Endothelial cell of umbilical vein (primary cell): ENCODE data around the gene ATP2C2. TPM values are rescaled to one million over a fixed set of nuclear protein-coding genes. Genes with fewer than 3 reads are reported as not detected.

Source experiments
- BruUV-seq: library from RNA; stranded (reverse); fragments of 400-500 nt; replicated peaks from 2 replicates; lab custom pipeline; 2021; lab: Mats Ljungman, UMichigan
- CTCF ChIA-PET: fragments of 300-600, 350-600 bp; sonication (Branson Sonifier 250); formaldehyde crosslinking; loops from one replicate; lab custom pipeline; 2021; ENCODE audit warnings: antibody characterized with exemption, inconsistent platforms; lab: Charles Lee
- POLR2A ChIA-PET: fragments of 300-600, 350-600 bp; sonication (Branson Sonifier 250); formaldehyde crosslinking; loops from one replicate; lab custom pipeline; 2021; ENCODE audit warnings: antibody characterized with exemption, inconsistent platforms; lab: Charles Lee
- DNase-seq: peaks from one replicate; pipeline ENCODE4 v3.0.0-alpha.2; 2011; ENCODE audit warnings: low read depth, low spot score
- FAIRE-seq: peaks from 2 replicates; lab custom pipeline; 2011; peaks lifted over from hg19 to GRCh38; lab: Jason Lieb, UNC
- H2AFZ ChIP-seq: 2 replicates; pipeline ENCODE4 v1.6.0; 2012; ENCODE audit warnings: low read depth, low read length, control low read depth, inconsistent platforms
- H3K27ac ChIP-seq: 2 replicates; pipeline ENCODE4 v1.5.1; 2011; ENCODE audit warnings: low read depth, mild to moderate bottlenecking, control low read depth, low read length, moderate library complexity; ENCODE audit not compliant: insufficient read depth
- H3K27me3 ChIP-seq, 2 experiments: 2 replicates each; pipeline versions ENCODE4 v1.6.0 to v1.6.1; 2011; ENCODE audit warnings: low read length in 2 of 2, mixed read lengths in 1 of 2; ENCODE audit not compliant: control insufficient read depth in 2 of 2, insufficient read depth in 2 of 2
- H3K36me3 ChIP-seq, 2 experiments: 2 replicates in 1 of 2; 3 replicates in 1 of 2; pipeline ENCODE4 v1.5.1; 2011; ENCODE audit warnings: low read length in 2 of 2, mild to moderate bottlenecking in 1 of 2, moderate library complexity in 1 of 2; ENCODE audit not compliant: control insufficient read depth in 2 of 2, insufficient read depth in 2 of 2; ENCODE audit errors: extremely low read depth in 1 of 2
- H3K4me1 ChIP-seq: 3 replicates; pipeline ENCODE4 v1.5.1; 2011; ENCODE audit warnings: mild to moderate bottlenecking, low read length; ENCODE audit not compliant: control insufficient read depth, insufficient read depth; ENCODE audit errors: extremely low read depth
- H3K4me2 ChIP-seq: 2 replicates; pipeline ENCODE4 v1.6.1; 2011; ENCODE audit warnings: low read length, control low read depth, mixed read lengths; ENCODE audit not compliant: insufficient read depth
- H3K4me3 ChIP-seq, 3 experiments: fragments of 200-600 bp in 1 of 3; sonication (generic), shearing (Covaris generic) in 1 of 3; replicated peaks in 1 of 3; 2 replicates each; pipeline ENCODE4 v1.5.1; 2011 to 2016; ENCODE audit warnings: control low read depth in 3 of 3, low read length in 3 of 3, mild to moderate bottlenecking in 2 of 3, inconsistent platforms in 1 of 3, low read depth in 1 of 3, moderate library complexity in 1 of 3; ENCODE audit not compliant: insufficient read depth in 1 of 3
- H3K79me2 ChIP-seq: 2 replicates; pipeline ENCODE4 v1.6.0; 2012; ENCODE audit warnings: low read length, inconsistent platforms; ENCODE audit not compliant: control insufficient read depth, insufficient read depth
- H3K9ac ChIP-seq: replicated peaks from 2 replicates; pipeline ENCODE3; 2011; ENCODE audit warnings: low read length, control low read depth; ENCODE audit not compliant: insufficient read depth; ENCODE audit errors: extremely low read depth
- H3K9me1 ChIP-seq: replicated peaks from 3 replicates; pipeline ENCODE4 v1.6.0; 2011; ENCODE audit warnings: mild to moderate bottlenecking, low read length; ENCODE audit not compliant: control insufficient read depth, insufficient read depth; ENCODE audit errors: extremely low read depth
- H3K9me3 ChIP-seq: replicated peaks from 2 replicates; pipeline ENCODE4 v1.5.1; 2012; ENCODE audit warnings: low read length, inconsistent platforms; ENCODE audit not compliant: control insufficient read depth, insufficient read depth
- H4K20me1 ChIP-seq: replicated peaks from 2 replicates; pipeline ENCODE3; 2011; ENCODE audit warnings: mild to moderate bottlenecking, low read length; ENCODE audit not compliant: control insufficient read depth, insufficient read depth; ENCODE audit errors: extremely low read depth
- EZH2 ChIP-seq: IDR thresholded peaks from 2 replicates; pipeline ENCODE4 v1.6.1; 2012; ENCODE audit warnings: borderline replicate concordance, low read depth, mild to moderate bottlenecking, moderate library complexity, low read length, inconsistent platforms; ENCODE audit not compliant: severe bottlenecking
- FOS ChIP-seq: IDR thresholded peaks from 2 replicates; pipeline ENCODE4 v1.6.1; 2011; ENCODE audit warnings: mild to moderate bottlenecking, low read length, moderate library complexity, borderline replicate concordance; ENCODE audit not compliant: insufficient read depth
- GATA2 ChIP-seq: IDR thresholded peaks from 2 replicates; pipeline ENCODE4 v1.7.0; 2011; ENCODE audit warnings: low read depth, mild to moderate bottlenecking, moderate library complexity, mixed read lengths, low read length; ENCODE audit not compliant: insufficient read length, insufficient read depth
- JUN ChIP-seq: IDR thresholded peaks from 2 replicates; pipeline ENCODE4 v1.6.1; 2011; ENCODE audit warnings: borderline replicate concordance, low read depth; ENCODE audit not compliant: insufficient read length, insufficient read depth
- MAX ChIP-seq: IDR thresholded peaks from 2 replicates; pipeline ENCODE4 v1.6.1; 2011; ENCODE audit not compliant: insufficient read depth, insufficient read length
- MYC ChIP-seq: IDR thresholded peaks from one replicate; pipeline ENCODE4 v1.6.1; 2011; ENCODE audit warnings: mild to moderate bottlenecking, low read depth, low read length
- POLR2A ChIP-seq: IDR thresholded peaks from 2 replicates; pipeline ENCODE4 v1.6.1; 2012; ENCODE audit warnings: low read depth, mild to moderate bottlenecking, control low read depth, low read length
- POLR2AphosphoS5 ChIP-seq: IDR thresholded peaks from 2 replicates; pipeline ENCODE4 v1.6.1; 2012; ENCODE audit warnings: low read depth, mild to moderate bottlenecking, control low read depth, low read length, moderate library complexity; ENCODE audit not compliant: insufficient read depth
- dilution Hi-C: fragments of 300-500 bp; cut with MboI; formaldehyde crosslinking; loops from one replicate; pipeline ENCODE4 v1.15.0; 2019; ENCODE audit warnings: low sequenced_read_pairs; ENCODE audit not compliant: extremely low pct_ligation_motif_present
- intact Hi-C: fragments of 100-400 bp; cut with micrococcal nuclease; formaldehyde crosslinking; loops from one replicate; pipeline ENCODE4 v1.10.0; 2022
- polyA plus RNA-seq, 4 experiments: library from polyadenylated mRNA; depleted of rRNA in 3 of 4; stranded (reverse) in 3 of 4; unstranded in 1 of 4; fragments of >200 nt; gene quantifications; 2 replicates each; pipeline versions ENCODE4 v1.2.1 to v1.2.3, GENCODE V29; 2011 to 2012; ENCODE audit warnings: missing spikeins in 1 of 4
- total RNA-seq: library from RNA; stranded (reverse); gene quantifications from 2 replicates; pipeline ENCODE4 v1.2.3, GENCODE V29; 2021
- TF ChIP-seq, protein P1 (sequence below), 2 donors: IDR thresholded peaks; 1 replicate in 1 of 2; 2 replicates in 1 of 2; pipeline ENCODE4 v1.5.1; 2011; ENCODE audit warnings: low read length in 2 of 2, mild to moderate bottlenecking in 2 of 2, moderate library complexity in 2 of 2, control low read depth in 1 of 2, inconsistent platforms in 1 of 2, low read depth in 1 of 2; ENCODE audit not compliant: insufficient read depth in 1 of 2; ENCODE audit errors: extremely low read depth in 1 of 2

ATP2C2 gene
- total and polyA plus RNA-seq, 2 donors (not counting 3 experiments of a cell fraction or from before 2014, with no cell fraction given), result not detected

DNA sequence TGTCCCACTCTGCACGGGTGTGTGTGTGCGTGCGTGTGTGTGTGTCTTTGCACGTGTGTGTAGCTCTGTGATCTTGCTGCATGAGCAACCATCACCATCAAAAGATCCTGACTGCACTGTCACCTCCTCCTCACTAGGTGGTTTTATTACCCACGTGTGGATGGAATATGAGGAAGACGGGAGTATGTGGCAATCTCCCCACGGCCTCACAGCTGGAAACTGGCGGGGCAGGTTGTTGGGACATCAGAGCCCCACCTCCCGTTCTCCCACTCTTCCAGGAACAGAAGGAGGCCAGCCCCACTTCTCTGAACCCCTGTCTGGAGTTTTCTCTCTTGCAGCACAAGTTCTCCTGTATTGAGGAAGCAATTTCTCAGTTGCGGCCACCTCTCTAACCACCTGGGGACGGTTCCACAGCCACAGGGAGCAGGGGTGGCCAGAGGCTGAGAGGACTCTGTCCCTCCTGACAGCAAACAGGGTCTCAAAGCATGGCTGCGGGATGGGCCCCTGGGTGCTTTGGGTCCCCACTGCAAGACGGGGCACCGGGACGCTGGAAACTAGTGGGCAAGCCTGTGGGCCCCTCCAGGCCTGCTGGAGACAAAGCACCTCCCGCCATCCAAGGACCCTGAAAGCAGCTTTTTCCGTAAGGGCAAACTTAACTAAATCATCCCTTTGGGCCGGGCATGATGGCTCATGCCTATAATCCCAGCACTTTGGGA, 27.9 kb upstream of the ATP2C2 start:
- dilution Hi-C loops, result no loop called here
- Histone ChIP-seq H3K9me1 (no peaks in the 10 kb centered on the region), H3K9me3 (no peaks in the 10 kb centered on the region), H3K27ac (no peak overlapping the region), H3K36me3 (no peaks in the 10 kb centered on the region), H3K9ac (no peak overlapping the region), H3K27me3 (peaks cover 0 to 2% of the 10 kb centered on the region in 2 experiments), H2AFZ (no peak overlapping the region), H3K79me2 (no peaks in the 10 kb centered on the region), H3K4me1 (no peaks in the 10 kb centered on the region), H3K4me2 (no peak overlapping the region), H4K20me1 (no peaks in the 10 kb centered on the region), H3K4me3 (no peak overlapping the region)
- ChIA-PET CTCF (no interaction called here), POLR2A (no interaction called here)
- DNase-seq (no peak), FAIRE-seq (no peak)
- TF ChIP-seq FOS (no peak), POLR2AphosphoS5 (no peak), JUN (no peak), MYC (no peak), GATA2 (no peak), MAX (no peak), EZH2 (no peak), POLR2A (no peak)
- TF ChIP-seq, protein P1, sequence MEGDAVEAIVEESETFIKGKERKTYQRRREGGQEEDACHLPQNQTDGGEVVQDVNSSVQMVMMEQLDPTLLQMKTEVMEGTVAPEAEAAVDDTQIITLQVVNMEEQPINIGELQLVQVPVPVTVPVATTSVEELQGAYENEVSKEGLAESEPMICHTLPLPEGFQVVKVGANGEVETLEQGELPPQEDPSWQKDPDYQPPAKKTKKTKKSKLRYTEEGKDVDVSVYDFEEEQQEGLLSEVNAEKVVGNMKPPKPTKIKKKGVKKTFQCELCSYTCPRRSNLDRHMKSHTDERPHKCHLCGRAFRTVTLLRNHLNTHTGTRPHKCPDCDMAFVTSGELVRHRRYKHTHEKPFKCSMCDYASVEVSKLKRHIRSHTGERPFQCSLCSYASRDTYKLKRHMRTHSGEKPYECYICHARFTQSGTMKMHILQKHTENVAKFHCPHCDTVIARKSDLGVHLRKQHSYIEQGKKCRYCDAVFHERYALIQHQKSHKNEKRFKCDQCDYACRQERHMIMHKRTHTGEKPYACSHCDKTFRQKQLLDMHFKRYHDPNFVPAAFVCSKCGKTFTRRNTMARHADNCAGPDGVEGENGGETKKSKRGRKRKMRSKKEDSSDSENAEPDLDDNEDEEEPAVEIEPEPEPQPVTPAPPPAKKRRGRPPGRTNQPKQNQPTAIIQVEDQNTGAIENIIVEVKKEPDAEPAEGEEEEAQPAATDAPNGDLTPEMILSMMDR (IDR thresholded peaks at IDR 0.05; ENCODE audit: extremely low read depth in 1 of 2, insufficient read depth in 1 of 2, low read depth in 1 of 2, low read length in 2 of 2), result no peak
- no TSS peak for BruUV-seq
- intact Hi-C loops, result no loop called here
